Left colon (tissue), 2 donors: ENCODE measurements around the gene FANCE. TPM values are rescaled to one million over a fixed set of nuclear protein-coding genes. Genes with fewer than 3 reads are reported as not detected.

ENCODE experiments used
- ATAC-seq: fragments of 200-7000 bp; cut with Tn5 transposase; one replicate; pipeline ENCODE4 v1.9.1; 2020; ENCODE audit warnings: mild to moderate bottlenecking, moderate library complexity
- DNase-seq, 2 donors: peaks; one replicate each; pipeline ENCODE4 v3.0.0-alpha.2; 2020
- intact Hi-C, 2 donors: fragments of 100-400 bp; cut with DNase I in 1 of 2; cut with micrococcal nuclease in 1 of 2; formaldehyde crosslinking; loops; one replicate each; pipeline versions ENCODE4 v1.11.2 to v1.14.0; 2022; cut with DNase I, micrococcal nuclease
- total RNA-seq, 2 donors: library from RNA; stranded (reverse); fragmentation: NEBNext Ultra II Directional; extraction: Animal tissue kit (Norgen Biotek cat#: 25700); gene quantifications; one replicate each; pipeline ENCODE4 v1.2.1, GENCODE V29; 2021
- donor health status: DM: no; HTN: no; CAD: no.
- donor health status: DM: yes; HTN: yes; CAD: no.

FANCE gene
- total RNA-seq, 2 donors from 2014 or later: 3.8 to 4.9 TPM

DNA sequence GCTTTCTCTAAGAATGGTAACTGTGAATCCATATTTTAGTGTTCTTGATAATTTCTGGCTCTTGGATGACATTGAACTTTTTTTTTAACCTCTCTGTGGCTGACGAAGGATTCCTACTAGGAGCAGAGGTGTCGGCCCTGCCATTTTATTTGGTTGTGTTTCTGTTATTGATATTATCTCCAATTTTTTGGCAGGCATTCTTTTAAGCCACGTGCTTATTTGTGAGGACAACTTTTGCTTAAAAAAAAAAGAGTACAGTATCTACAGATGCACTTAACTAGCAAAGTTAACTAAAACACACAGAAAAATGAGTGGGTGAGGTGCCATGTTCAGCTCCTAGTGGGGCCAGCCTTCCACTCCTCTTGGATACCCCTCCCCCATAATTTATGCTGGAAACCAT, 1.1 kb downstream of the FANCE start:
- ATAC-seq (no peak), DNase-seq (no peak)
- intact Hi-C loops: no loop called here

DNA sequence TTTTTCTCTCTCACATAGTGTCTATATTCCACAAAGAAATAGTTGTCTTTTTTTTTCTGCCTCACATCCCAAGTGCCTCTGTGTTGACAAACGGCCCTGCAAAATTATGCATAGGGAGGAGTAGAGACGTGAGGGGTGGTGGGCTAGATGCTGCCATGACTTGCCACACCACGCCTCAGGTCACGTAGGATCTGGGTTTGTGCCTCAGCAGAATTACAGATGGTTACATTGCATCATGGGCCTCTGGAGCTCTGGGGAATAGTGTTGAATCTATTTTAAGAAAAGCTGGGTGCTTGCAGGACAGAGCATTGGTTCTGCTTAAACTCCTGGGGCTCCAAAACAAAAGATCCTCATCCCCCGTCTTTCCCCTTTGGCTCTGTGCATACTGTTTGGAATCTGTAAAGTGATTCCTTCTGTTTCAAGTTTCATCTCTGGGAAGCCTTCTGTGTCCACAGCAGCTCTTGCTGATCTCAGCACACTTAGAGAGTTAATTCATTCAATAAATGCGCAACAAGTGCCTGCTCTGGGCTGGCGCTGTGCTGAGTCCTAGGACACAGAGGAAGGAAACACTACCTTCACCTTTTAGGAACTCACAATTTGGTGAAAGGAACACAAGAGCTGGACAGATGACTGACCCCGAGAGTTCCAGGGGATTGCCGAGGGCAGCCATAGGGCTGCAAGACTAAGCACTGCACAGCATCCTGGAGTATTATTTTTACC, 2.4 kb downstream of the FANCE start:
- intact Hi-C loops: no loop called here
- DNase-seq: no peak
- ATAC-seq: no peak

DNA sequence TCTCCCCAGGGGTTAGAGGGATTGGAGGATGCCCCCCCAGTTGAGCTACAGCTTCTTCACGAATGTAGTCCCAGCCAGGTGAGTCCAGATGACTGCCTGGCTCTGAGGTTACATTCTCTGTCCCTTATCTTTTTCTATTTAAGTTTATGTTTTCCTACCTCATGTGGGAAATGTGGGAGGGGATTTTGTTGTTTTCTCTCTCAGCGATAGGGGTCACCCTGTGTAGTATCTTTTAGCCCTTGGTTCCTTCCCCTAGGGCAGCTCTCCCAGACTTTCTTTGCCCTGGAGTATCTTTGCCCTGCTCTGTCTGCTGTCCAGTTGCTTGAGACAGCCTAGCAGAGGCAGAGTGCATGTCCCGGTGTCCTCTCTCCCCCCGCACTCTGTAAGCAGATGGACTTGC, 5.8 kb downstream of the FANCE start:
- DNase-seq (no peak), ATAC-seq (no peak)
- intact Hi-C loops: no loop called here

DNA sequence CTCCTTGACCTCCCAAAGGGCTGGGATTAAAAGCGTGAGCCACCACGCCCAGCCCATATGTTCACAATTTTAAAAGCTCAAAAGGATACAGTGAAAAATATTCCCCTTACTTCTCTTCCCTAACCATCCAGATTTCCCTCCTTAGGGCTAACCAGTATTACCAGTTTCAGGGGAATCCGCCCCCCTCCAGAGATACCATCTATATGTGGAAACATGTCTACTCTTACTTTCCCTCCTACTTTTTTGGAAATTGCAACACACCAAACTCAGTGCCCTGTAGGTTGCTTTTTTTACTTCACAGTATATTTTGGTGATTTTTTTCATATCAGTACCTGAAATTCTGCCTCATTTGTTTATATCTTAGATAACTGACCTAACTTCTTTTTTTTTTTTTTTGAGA, 9.1 kb downstream of the FANCE start:
- DNase-seq (no peak), ATAC-seq (no peak)
- intact Hi-C loops: no loop called here

DNA sequence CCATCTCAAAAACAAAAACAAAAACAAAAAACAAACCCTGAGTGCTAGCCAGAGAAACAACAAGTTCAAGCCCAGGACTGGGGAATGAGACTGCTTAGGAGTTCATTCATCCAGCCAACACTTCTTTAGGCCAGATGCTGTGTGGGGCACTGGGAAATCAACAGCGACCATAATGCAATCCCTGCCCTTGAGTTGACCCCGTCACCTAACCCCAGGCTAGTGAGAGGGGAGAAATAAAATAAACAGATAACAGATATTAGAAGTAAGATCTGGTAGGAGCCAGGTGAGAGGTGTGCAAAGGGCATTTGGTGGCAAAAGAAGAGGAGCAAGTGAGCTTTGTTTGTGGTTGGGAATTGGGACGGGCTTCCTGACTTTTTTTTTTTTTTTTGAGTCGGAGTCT, 11.2 kb downstream of the FANCE start:
- DNase-seq (no peak), ATAC-seq (no peak)
- intact Hi-C loops: no loop called here

DNA sequence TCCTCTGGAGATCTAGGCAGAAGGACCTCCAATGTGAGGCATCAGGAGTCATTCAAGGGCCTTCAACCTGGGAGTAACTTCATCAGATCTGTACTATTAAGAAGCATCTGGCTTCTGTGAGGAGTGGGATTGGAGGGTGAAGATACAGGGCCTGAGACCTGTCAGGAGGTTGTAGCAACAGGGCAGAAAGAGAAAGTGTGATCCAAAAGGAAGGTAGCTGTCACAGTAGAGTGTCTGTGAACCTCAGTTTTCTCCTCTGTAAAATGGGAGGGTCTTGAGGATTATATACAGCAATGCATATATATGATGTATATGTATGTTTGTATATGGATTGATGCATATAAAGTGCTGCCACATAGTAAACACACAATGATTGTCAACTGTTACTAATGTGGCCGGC, 13.5 kb downstream of the FANCE start:
- no peak for ATAC-seq
- intact Hi-C loops: no loop called here

DNA sequence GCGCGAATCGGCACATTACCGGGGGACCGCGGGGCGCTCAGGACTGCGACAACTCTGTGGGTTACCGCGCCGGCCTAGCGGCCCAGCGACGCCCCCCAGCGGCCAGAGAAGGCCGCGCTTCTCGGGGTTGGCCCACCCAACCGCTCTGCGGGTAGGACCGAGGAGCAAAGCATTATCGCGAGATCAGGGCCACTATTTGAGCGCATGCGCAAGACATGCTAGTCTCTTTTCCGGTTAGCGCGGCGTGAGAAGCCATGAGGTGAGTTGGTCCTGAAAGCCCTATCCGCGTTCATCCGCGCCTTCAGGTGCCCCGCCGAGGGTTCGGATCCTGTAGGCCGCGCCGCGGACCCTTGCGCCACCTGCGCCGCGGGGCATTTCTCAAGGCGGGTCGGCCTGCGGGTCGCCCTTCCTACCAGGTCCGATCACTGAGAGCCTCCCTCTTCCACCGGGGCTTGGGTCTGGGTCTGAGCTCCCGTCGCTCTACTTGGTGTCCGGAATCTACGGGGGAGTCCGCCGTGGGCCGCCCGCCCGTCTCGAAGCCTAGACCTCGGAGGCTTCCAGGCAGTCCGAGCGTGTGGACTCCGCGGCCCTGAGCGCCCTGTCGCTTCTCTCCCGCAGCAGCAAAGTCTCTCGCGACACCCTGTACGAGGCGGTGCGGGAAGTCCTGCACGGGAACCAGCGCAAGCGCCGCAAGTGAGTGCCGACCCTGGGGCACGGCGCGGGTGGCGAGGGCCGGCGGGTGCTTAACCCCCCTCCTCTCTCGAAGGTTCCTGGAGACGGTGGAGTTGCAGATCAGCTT, 16.2 kb downstream of the FANCE start, which contains the start of gene RPL10A:
RPL10A (plus strand) TSS at position 221 of the 799 bp plus-strand sequence; CDS start at position 255, 34 bp downstream.
- DNase-seq (peak; percentile 95 to 96), ATAC-seq (peak; percentile 81)
- intact Hi-C loops: no loop called here

More for the DNA sequence above, 13.5 kb downstream of the FANCE start:
- no peak for DNase-seq

DNA sequence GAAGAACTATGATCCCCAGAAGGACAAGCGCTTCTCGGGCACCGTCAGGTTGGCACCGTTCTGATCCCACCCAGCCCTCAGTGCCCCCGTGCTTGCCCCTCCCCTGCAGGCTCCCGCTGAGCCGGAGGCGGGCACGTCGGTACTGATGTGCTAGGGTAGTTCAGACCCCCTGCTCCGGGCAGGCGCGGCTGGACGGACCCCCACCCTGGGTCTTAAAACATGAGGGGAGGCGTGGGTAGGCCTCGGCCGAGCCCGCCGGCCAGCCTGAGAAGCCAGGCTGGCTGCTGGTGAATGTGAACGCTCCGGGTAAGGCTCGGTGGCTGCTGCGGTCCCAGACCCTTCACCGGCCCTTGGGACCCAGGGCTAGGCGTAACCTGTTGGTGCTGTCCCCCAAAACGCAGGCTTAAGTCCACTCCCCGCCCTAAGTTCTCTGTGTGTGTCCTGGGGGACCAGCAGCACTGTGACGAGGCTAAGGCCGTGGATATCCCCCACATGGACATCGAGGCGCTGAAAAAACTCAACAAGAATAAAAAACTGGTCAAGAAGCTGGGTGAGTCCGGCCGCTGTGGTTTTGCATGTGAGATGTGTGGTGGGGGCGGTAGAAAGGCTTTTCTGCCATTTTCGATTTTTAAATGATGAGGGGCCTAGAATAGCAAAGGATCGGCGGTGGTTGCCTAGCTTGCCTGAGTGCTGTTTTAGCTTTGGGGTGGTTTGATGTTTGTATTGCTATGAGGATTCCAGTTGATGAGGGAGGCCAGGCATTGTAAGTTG, 17.0 kb downstream of the FANCE start:
- intact Hi-C loops: no loop called here
- ATAC-seq (peak; percentile 33), DNase-seq (peak in 1 of 2 donors; percentile 57)

DNA sequence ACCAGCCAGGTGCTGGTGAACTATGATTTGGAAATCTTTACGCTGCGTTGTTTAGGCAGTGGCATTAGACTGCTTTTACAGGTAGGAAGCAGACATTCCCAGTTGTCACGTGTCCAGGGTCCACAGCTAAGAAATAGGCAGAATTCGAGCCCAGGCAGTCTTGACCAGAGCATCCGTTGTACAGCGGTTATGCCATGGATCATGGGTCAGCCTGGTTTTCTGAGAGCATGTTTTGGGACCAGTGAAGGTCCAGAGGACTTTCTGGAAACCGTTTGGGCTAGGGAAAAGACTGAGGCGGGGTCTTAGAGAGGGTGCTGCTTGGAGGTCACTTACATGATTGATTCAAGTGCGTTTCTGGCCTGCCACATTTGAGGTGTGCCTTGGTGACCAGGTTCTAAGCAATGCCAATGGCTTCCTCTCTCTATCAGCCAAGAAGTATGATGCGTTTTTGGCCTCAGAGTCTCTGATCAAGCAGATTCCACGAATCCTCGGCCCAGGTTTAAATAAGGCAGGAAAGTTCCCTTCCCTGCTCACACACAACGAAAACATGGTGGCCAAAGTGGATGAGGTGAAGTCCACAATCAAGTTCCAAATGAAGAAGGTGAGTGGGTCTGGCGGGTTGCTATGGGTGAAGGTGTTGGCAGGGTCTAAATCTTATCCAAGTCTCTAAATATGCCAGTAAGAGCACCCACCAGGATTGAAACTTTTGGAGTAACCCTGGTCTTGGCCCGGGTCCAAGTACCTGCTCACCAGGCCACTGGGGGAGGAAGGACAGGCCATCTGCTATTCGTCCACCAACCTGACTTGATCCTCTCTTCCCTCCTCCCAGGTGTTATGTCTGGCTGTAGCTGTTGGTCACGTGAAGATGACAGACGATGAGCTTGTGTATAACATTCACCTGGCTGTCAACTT, 17.9 kb downstream of the FANCE start:
- intact Hi-C loops: no loop called here
- DNase-seq (no peak), ATAC-seq (no peak)

DNA sequence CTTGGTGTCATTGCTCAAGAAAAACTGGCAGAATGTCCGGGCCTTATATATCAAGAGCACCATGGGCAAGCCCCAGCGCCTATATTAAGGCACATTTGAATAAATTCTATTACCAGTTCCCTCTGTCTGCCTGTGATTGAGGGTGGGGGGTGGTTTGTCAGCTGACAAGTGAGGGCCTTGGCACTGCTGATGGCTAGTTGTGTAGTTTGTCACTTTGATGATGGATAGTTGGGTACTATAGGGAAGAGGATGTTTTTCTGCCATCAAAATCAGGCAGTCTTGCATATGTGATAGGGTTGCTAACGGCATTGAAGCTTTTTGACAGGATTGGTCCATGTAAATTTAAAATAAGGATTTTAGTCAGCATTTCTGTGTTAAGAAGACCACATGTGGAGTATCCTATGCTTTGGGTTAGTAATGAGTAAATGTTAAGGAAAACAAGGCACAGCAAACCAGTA, 18.6 kb downstream of the FANCE start:
- ATAC-seq: no peak
- intact Hi-C loops: no loop called here
- DNase-seq: no peak

DNA sequence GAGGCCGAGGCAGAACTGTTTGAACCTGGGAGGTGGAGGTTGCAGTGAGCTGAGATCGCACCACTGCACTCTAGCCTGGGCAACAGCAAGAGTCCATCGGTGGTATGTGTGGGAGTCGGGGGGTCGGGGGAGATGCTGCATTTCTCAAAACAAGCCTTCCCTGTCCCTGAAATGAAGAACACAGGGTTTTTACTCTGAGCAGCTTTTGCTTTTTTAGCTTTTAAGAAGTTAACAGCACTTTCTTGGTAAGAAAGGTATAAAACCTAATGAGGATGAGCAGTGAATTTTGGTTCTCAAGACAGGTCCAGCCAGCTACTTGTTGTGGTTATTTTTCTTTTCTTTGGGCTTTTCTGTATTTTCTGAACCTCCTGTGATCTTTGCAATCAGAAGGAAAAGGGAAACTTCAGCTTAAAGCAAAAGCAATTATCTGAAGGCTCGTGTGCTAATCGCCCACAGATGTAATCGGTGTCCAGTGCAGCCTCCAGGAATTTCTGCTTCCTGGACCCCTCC, 19.8 kb downstream of the FANCE start:
- ATAC-seq (no peak), DNase-seq (no peak)
- intact Hi-C loops: no loop called here

DNA sequence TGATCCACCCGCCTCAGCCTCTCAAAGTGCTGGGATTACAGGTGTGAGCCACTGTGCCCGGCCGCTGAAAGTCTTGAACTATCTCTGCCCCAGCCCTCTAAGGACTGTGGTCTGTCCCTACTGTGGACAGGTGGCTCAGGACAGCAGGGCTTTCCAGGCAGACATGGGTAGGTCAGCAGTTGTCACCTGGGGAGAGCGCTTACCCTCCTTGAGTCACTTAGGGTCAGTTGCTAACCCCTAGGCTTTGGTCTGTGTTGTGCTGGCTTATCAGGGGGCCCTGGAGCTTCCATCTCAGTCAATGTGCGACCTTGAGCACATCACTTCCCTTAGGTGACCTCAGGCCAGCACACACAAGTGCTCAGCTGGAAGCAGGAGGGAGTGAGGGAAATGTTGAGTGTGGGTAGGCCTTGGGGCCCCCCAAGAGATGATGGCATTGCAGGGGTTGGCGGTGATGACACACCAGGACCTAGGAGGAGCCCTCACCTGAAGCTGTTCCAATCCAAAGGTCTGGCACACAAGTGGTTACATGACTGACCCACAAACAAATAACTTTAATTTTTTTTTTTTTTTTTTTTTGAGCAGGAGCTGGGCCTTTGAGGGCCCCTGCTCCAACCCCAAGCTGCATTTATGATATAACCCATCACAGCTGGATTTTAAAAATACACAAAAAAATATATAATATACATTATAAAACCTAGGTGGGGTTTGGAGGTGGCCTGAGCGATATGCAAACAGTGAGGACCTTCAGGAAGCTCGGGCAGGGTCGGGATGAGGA, 21.1 kb downstream of the FANCE start:
- no peak for ATAC-seq
- DNase-seq: no peak
- intact Hi-C loops: no loop called here

DNA sequence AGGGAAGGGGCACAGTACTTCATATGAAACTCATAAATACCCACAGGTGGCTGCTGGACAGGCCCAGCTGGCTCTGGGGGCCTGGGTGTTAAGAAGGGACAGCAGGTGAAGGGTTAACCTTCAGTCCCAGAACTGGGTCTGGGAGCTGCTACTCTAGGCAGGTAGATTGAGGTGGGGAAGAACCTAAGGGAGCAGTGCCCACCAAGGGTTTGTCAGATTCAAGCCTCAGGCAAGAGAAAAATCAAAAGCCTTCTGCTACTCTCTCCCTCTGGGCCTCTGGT, 21.7 kb downstream of the FANCE start:
- no peak for DNase-seq
- no peak for ATAC-seq
- intact Hi-C loops: no loop called here

DNA sequence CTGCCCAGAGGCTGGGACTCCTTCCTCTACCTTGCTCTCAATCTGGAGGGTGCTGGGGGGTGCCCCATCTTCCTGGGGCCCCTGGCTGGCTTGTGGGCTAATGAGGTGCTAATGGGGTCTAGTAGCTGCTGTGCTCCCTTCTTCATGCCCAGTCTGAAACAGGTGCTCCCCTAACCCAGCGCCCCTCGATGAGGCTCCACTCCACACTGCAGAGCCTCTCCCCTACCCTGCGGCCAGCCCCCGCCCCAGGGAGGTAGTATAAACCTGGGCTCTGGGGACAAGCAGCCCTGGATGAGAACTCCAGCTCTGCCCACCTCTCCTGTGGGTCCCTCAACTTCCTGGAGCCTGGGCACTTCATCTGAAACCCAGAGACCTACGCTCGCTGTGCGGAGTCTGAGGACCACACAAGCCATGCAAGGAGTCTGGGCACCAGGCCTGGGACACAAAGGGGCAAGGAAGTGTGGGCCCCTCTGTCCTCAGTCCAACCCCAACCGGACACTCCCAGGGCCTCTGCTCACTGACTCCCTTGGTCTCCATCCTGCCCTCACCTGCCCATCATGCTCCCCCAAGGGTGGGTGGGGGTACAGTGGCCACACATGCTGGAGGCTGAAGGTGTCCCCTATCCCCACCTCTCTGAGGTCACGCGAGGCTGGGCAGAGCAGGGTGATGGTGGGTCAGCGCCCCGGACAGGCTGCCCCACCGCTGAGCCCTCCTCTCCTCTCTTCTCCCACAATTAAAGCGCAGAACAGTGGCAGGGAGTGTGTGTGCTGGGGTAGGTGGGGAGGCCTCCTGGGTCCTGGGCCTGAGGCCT, 22.2 kb downstream of the FANCE start:
- ATAC-seq (peak; percentile 5), DNase-seq (no peak)
- intact Hi-C loops: no loop called here

DNA sequence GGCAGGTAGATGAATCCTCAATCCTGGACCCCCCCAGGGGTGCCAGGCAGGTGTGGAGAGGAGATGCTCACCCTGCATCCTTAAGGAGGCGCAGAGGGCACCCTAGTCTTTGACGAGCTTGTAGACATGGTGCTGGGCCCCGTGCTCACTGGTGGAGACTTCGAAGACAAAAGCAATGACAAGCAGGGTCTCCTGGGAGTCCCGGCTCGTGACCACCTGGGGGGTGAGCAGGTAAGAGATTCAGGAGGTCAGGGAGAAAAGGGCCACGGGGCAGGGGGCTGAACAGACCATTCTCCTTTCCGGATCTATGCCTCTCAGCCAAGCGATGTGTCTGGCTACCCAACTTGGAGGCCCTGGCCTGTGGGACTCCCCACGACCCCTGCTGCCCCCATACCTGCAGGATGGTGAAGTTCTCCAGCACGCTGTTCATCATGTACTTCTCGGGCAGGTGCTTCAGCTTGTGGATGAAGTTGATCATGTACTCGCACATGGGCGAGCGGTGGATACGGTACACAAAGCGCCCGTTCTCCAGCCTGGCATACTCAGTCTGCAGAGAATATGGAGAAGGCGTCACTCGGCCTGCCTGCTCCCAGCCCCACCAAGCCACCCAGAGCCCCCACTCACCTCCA, 22.9 kb downstream of the FANCE start:
- ATAC-seq: no peak
- no peak for DNase-seq
- intact Hi-C loops: no loop called here

DNA sequence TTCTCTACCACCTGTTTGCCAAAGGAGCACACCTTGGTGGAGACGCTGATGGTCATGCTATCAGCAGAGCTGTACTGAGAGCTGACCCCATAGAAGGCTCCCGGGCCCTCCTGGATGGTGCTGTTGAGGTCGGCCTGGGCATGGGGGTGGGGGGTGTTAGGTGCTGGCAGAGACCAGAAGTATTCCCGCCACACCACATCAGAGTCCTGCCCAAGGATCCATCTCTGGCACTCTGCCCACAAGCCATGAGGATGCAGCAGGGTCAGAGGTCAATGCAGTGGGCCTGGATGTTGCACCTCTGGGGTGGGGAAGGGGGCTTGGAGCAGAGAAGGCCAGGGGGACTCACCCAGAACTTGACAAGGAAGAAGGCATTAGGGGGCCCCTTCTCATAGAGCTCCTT, 23.4 kb downstream of the FANCE start:
- DNase-seq (no peak), ATAC-seq (no peak)
- intact Hi-C loops: no loop called here

DNA sequence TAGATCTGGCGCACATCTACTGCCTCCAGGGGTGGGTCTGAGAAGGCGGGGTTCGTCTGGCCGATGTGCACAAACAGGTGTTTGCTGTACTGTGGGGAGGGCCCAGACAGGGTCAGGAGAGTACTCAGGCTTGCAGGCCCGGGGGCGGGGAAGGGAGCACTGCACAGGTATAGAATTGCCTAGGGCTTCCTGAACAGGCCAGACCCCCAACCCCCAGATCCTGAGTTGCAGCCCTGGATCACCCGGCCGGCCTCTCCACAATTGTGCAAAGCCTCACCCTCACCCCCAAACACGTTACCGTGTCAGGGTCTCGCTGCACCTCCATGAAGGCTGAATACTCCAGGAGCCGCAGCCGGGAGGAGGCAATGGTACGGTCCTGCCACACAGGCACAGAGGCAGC, 23.9 kb downstream of the FANCE start:
- DNase-seq: no peak
- intact Hi-C loops: no loop called here
- peak; percentile 41 for ATAC-seq
